HG02763 (cell line): ENCODE data around the gene TRAF1.
"Not testable (repeated sequence)": the region's sequence is repeated elsewhere in the genome, so short reads cannot be mapped to it uniquely, and the experiment has no call there.

ENCODE experiments used
- ATAC-seq: cut with Tn5 transposase; IDR thresholded peaks from one replicate; pipeline ENCODE4 v1.9.1; 2021; ENCODE audit warnings: mild to moderate bottlenecking, moderate library complexity; ENCODE audit not compliant: unreplicated experiment

The TRAF1 gene, protein sequence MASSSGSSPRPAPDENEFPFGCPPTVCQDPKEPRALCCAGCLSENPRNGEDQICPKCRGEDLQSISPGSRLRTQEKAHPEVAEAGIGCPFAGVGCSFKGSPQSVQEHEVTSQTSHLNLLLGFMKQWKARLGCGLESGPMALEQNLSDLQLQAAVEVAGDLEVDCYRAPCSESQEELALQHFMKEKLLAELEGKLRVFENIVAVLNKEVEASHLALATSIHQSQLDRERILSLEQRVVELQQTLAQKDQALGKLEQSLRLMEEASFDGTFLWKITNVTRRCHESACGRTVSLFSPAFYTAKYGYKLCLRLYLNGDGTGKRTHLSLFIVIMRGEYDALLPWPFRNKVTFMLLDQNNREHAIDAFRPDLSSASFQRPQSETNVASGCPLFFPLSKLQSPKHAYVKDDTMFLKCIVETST

GRCh38 chr9:120926397-120926928 lies at the start of gene TRAF1:
TRAF1 (minus strand) TSS chr9:120926796; CDS start chr9:120926075, 721 bp downstream.
- ATAC-seq, result peak; percentile 18

DNA sequence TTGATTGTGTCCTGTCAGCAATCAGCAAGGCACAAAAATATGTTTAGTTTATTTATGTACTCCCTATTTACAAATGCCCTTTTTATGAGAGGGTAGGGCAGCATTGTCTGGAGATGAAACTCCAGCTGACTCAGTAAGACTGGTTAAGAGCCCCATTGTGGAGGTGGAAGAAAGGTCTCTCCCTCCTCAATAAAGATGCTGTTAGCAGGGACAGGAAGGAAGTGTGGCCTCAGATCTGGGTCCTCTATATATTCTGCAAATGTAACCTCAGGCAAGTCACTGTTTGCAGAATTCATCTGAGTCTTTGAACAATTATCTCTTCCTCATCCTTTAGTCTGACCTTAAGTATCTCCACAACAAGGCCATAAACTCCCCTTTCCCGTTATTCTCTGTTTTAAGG lies 48.3 kb upstream of the TRAF1 start:
- ATAC-seq, result no peak

DNA sequence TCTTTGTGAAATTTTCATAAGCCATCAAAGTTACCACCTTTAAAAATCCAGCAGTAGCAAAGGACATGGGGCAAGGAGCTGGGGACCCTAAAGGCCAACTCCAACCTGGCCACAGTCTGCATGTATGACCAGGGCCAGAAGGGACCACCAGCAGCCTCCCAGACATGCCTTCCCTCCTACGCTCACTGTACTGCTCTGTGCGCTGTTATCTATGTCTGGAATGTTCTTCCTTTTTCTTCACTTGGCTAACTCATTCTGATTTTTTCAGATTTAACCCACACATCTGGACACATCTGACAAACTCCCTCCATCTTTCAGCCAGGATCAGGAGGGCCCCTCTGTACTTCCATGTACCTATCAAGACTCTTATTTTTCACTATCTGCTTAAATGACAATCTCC lies 47.6 kb upstream of the TRAF1 start:
- ATAC-seq, result no peak

DNA sequence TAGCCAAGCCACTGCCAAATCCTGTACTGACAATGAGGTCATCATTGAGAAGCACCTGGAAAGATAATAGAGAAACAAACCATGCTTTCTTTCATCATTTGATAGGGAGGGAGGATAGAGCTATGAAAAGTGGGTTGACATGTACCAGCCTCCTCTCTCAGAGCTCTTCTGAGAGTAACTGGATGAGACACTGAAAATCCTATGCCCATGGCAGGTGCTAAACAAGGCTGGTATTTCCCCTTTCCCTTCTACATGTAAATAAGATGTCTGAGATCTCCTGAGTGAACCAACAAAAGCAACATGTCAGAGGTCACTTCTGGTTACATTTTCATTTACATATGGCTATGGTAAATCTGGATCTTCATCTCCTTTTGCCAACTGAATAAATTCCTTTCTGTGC lies 45.3 kb upstream of the TRAF1 start:
- ATAC-seq, result no peak

- not testable (repeated sequence) for ATAC-seq
Observed at GRCh38 chr9:120971471-120971870, 44.9 kb upstream of the TRAF1 start.

DNA sequence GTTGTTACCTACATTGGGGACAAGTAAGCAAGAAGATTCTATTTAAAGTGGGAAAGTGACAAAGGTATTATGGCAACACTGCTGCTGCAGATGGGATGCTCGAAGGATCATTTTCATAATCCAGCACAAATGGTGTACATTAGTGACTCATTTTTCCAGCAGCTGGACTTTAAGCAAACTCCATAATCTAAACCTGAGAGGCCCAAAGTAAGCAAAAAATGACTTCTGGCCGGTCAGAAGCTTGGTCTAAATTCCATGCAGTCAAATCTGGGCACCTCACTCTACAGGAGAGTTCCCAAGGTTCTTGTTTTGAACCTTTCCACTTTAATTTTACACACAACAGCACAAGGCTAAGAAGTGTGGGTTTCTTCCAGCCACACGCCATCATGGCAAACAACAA lies 43.6 kb upstream of the TRAF1 start:
- no peak for ATAC-seq

DNA sequence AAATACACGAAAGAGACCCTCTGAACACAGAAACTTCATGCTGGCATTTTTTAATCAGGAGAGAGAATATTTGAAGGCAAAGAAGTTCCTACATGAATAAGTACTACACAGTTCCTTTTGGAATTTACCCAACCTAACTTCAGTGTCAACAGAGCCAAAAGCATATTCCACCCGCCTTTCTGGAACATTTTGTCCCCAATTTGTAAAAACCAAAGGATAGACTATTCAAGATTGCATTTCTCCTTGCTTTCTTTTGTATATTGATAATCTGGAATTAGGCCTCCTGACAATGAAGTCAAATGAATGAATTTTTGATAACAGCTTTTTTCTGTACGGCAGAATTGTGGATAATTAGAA lies 39.4 kb upstream of the TRAF1 start:
- ATAC-seq, result no peak

- no peak for ATAC-seq
Observed at GRCh38 chr9:120965344-120966012, 38.9 kb upstream of the TRAF1 start.

- ATAC-seq, result no peak
Observed at GRCh38 chr9:120961936-120962335, 35.3 kb upstream of the TRAF1 start.

DNA sequence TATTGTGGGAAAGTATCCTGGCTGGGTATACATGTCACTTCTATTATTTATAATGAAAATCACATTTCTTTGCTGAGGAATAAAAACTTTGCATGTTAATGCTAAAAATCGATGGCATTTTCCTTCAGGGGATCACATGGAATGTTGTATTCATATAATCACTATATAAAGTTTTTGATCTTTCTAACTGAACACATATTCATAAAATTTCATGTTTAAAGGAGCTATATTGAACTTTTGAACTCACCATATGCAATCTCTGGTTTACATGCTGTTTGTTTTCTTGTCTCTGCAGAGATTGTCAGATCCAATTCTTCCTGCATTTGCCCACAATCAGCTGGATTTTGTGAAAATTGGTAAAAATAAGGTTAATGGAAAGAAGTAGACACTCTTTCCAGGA lies 33.4 kb upstream of the TRAF1 start:
- ATAC-seq, result no peak

DNA sequence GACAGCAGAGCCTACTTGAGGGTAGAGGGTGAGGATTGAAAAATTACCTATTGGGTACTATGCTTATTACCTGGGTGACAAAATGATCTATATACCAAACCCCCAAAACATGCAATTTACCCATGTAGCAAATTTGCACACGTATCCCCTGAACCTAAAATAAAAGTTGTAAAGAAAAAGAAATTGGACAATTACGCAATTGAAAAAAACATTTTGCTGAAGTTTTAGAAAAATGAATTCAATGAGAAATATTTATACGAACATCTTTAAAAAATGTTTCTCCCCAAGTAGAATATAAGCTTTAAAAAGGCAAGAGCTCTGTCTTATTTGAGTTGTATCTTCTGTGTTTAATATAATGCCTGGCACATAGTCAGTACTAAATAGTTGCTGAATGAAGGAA lies 30.3 kb upstream of the TRAF1 start:
- ATAC-seq, result no peak

- ATAC-seq, result no peak
Observed at GRCh38 chr9:120951960-120952618, 25.5 kb upstream of the TRAF1 start.

DNA sequence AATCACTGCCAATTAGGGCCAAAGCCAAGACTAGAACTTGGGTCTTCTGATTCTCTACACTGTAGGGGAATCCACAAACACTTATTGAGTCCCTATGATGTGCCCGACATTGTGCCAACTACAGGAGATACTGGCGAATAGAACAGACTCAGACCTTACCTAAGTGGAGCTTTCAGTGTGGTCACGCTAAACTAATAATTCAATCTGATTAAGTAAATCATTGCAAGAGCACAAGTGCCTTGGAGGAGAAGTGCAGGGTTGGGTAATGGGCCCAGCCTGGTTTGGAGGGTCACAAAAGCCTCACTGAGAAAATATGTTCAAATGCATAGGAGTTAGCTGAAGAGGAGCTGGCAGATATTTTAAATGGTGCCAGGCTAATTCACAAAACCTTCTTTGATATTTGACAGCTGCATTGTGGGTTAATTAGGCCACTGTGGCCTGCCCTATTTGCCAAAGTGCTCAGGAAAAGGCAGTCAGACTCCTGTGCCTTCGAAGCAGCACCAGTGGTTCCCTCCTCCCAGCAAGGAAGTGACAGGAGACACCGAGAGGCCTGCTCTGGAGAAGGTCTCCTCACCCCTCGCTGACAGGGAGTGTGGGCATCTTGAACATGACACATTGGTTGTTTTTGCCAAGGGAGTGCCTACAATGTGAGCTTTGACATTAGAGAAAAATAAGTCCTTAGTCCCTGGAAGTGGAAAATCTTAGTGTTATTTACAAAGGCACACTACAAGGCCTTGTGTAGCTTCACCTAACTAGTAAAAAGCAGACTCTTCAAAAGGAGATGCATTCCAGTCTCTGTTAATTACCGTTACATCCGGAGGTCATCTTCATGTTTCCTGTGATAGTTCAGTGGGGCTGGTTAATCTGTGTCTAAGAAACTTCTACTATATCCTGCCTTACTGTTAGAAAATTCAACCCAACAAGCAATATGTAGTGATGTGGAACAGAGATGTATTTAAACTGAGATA lies 24.1 kb upstream of the TRAF1 start:
- no peak for ATAC-seq

DNA sequence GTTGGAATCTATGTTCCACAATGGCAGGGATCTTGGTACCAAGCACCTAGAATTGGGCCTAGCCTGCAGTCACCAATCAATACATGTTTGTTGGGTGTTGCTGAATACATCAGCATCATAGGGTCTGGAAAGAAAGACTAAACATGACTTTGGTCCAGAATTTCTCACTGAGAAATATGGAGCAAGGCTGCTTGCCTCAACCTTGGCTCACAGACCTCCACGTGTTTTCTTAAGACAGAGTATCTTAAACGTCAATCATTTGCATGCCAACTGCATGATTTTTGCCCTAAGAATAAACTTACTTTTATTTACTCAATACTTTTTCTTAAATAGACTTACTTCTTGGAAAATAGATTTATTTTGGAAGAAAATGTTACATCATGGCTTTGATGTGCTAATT lies 22.7 kb upstream of the TRAF1 start:
- no peak for ATAC-seq

DNA sequence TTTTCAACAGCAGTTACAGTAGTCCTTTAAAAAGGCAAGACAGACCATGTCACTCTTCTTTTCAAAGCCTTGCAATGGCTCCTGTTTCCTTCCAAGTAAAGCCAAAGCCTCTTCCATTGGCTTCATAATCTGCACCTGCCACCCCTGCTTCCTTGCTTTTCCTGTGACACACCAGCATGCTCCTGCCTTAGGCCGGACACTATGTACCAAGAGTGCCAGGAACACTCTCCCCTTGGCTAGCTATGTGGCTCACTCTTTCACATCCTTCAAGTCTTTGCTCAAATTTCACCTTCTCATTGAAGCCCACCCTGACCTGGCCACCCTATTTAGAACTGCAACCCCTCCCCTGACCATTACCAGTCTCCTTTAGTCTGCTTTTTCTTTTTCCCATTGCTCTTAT lies 22.2 kb upstream of the TRAF1 start:
- ATAC-seq, result no peak

GRCh38 chr9:120947222-120947621 lies 20.6 kb upstream of the TRAF1 start:
- ATAC-seq, result no peak

GRCh38 chr9:120946259-120946658 lies 19.7 kb upstream of the TRAF1 start:
- no peak for ATAC-seq

DNA sequence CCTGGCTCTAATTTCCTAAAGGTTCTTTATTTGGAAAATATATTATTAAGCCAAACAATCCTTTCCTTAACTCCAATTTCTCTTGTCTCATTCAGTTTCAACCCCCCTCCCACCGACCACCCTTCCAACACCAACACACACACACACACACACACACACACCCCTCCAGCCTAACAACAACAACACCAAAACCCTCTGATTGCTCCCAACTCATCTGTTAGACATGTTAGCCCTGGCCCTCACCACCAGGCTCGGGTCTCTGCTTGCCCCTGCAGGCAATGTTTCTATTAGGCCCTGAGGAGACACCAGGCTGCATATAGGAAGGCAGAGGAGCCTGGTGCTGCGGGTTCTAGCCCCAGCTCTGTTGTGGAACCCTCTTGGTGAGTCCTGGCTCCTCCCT lies 18.4 kb upstream of the TRAF1 start:
- ATAC-seq, result no peak

GRCh38 chr9:120944434-120944843 lies 17.8 kb upstream of the TRAF1 start:
- ATAC-seq, result peak; percentile 97

DNA sequence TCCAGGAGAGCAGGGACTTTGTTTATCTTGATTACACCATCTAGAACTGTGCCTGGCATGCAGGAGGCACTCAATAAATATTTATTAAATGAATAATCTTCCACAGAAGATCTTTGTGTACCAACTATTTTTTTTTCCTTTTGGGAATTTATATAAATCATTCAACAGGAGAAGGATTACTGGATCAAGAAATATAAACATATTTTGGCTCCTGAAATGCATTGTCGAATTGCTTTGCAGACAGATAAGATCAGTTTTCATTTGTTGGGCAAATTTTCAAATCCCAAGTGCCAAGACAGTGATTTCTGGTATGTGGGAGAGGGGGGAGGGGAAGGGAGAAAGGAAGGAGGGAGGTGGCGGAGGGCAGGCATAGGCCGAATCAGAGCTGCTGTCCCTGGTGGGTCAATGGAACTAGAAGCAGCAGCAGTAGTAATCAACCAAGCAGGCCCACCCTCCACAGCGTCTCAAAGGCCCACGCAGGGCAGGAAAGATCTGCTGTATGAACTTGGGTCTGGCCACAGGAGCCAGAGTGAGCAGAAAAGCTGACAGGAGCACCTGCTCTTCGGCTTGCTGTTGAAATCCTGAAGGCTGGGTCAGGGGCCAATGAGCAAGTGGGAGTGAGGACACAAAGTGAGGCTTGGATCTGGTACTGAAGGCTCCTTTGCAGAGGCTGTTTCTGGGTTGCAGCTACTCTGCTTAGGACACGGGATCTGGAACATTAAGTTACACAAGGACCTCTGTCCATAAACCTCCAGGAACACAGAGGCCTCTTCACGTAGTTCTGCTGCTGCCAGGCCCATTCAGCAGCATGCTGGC lies 15.8 kb upstream of the TRAF1 start:
- ATAC-seq, result no peak
